Hepatocyte (in vitro differentiated cells): ENCODE measurements around the gene ARF3. TPM values are rescaled to one million over a fixed set of nuclear protein-coding genes. Genes with fewer than 3 reads are reported as not detected.
"Not testable (repeated sequence)": the region's sequence is repeated elsewhere in the genome, so short reads cannot be mapped to it uniquely, and the experiment has no call there.

Experiments
- DNase-seq: peaks from one replicate; pipeline ENCODE4 v3.0.0-alpha.2; 2016; ENCODE audit warnings: low spot score
- H2AFZ ChIP-seq: fragments of 200-600 bp; sonication (generic); 2 replicates; pipeline ENCODE4 v1.6.0; 2016; ENCODE audit warnings: antibody characterized with exemption, mild to moderate bottlenecking
- H3K27ac ChIP-seq: fragments of 200-600 bp; sonication (generic); 2 replicates; pipeline ENCODE4 v1.5.1; 2016; ENCODE audit warnings: mild to moderate bottlenecking
- H3K27me3 ChIP-seq: fragments of 200-600 bp; sonication (generic); 2 replicates; pipeline ENCODE4 v1.6.1; 2016
- H3K36me3 ChIP-seq: fragments of 200-600 bp; sonication (generic); replicated peaks from 2 replicates; pipeline ENCODE4 v1.5.1; 2016; ENCODE audit warnings: low read depth; ENCODE audit not compliant: insufficient read depth
- H3K4me1 ChIP-seq: fragments of 200-600 bp; sonication (generic); 2 replicates; pipeline ENCODE4 v1.5.1; 2016; ENCODE audit warnings: mild to moderate bottlenecking, moderate library complexity; ENCODE audit not compliant: insufficient read depth
- H3K4me2 ChIP-seq: fragments of 200-600 bp; sonication (generic); 2 replicates; pipeline ENCODE4 v1.6.0; 2016
- H3K4me3 ChIP-seq: fragments of 200-600 bp; sonication (generic); 2 replicates; pipeline ENCODE4 v1.5.1; 2016; ENCODE audit warnings: mild to moderate bottlenecking
- H3K79me2 ChIP-seq: fragments of 200-600 bp; sonication (generic); 2 replicates; pipeline ENCODE4 v1.6.0; 2017; ENCODE audit warnings: mild to moderate bottlenecking
- H3K9me2 ChIP-seq: fragments of 200-600 bp; sonication (generic); replicated peaks from 2 replicates; pipeline ENCODE4 v1.6.0; 2017; ENCODE audit warnings: mild to moderate bottlenecking; ENCODE audit not compliant: insufficient read depth
- H3K9me3 ChIP-seq: fragments of 200-600 bp; sonication (generic); 2 replicates; pipeline ENCODE4 v1.5.1; 2016; ENCODE audit warnings: low read depth, mild to moderate bottlenecking
- H4K20me1 ChIP-seq: fragments of 200-600 bp; sonication (generic); 2 replicates; pipeline ENCODE4 v1.6.0; 2016; ENCODE audit warnings: mild to moderate bottlenecking; ENCODE audit not compliant: insufficient read depth, poor library complexity, severe bottlenecking
- EZH2 ChIP-seq: fragments of 200-600 bp; sonication (generic); IDR thresholded peaks from 2 replicates; pipeline ENCODE4 v1.6.1; 2016; ENCODE audit warnings: antibody characterized with exemption, mild to moderate bottlenecking, borderline replicate concordance
- EZH2phosphoT487 ChIP-seq: fragments of 200-600 bp; sonication (generic); IDR thresholded peaks from one replicate; pipeline ENCODE4 v1.6.1; 2018; ENCODE audit warnings: antibody characterized with exemption, mild to moderate bottlenecking, low read depth, moderate library complexity; ENCODE audit not compliant: unreplicated experiment, severe bottlenecking
- WGBS: methylation state at CpG from one replicate; pipeline ENCODE4 v1.1.6; 2016; ENCODE audit warnings: low lambda C conversion rate; ENCODE audit errors: missing lambda C conversion rate; 5-methylcytosine and 5-hydroxymethylcytosine counted together
- polyA plus RNA-seq: library from polyadenylated mRNA; unstranded; fragments of >200 nt; fragmentation: Nextera tagmentation; extraction: Ambion mirVana; gene quantifications from 2 replicates; pipeline ENCODE4 v1.2.1, GENCODE V29; 2016
- total RNA-seq: library from RNA; depleted of rRNA; stranded (reverse); fragments of >200 nt; gene quantifications from 2 replicates; pipeline ENCODE4 v1.2.3, GENCODE V29; 2014
- TF ChIP-seq, protein P1 (sequence below): fragments of 200-600 bp; sonication (generic); IDR thresholded peaks from 2 replicates; pipeline ENCODE4 v1.5.1; 2016; ENCODE audit warnings: antibody characterized with exemption, mild to moderate bottlenecking; ENCODE audit not compliant: poor library complexity

ARF3 gene
- total and polyA plus RNA-seq, 2 experiments from 2014 or later = 57.6 to 71.3 TPM

DNA sequence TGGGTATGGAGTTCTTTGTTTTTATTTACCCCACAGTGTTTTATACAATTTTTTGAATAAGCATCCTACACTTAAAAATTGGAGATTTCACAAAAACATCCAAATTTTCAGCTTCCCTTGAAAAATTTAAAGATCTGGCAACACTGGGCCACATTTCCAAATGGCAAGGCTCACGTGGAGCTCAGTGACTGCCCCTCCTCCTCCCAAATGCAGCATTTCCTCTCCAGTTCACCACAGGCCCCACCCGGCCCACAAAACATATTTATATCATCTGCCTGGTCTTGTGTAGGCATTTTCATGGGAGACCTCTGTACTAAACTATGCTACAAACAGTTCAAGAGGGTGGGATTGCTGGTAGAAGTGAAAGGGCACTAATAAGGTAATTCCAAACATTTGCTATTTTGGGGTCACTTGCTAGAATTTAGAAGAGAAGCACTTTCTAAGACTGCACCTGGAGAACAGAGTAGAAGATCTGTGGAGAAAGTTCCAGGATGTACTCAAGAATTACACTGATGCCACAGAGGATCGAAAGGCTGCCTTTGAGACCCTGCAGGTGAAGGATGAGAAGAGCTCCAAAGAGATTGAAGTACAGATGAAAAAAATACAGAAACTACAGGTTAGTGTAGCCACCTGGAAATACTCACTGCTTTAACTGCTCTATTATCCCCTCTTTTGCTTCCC is 39.3 kb downstream of the ARF3 start:
- Histone ChIP-seq H2AFZ (no peak overlapping the region), H3K9me3 (no peaks in the 10 kb centered on the region), H3K4me3 (no peak overlapping the region), H3K27ac (no peak overlapping the region), H3K27me3 (no peaks in the 10 kb centered on the region), H3K79me2 (no peaks in the 10 kb centered on the region), H4K20me1 (no peaks in the 10 kb centered on the region), H3K4me1 (no peaks in the 10 kb centered on the region), H3K4me2 (no peak overlapping the region), H3K36me3 (no peaks in the 10 kb centered on the region), H3K9me2 (no peaks in the 10 kb centered on the region)
- 80% methylated on average over 3 of the region's 3 CpGs for WGBS
- DNase-seq = no peak
- TF ChIP-seq, protein P1, sequence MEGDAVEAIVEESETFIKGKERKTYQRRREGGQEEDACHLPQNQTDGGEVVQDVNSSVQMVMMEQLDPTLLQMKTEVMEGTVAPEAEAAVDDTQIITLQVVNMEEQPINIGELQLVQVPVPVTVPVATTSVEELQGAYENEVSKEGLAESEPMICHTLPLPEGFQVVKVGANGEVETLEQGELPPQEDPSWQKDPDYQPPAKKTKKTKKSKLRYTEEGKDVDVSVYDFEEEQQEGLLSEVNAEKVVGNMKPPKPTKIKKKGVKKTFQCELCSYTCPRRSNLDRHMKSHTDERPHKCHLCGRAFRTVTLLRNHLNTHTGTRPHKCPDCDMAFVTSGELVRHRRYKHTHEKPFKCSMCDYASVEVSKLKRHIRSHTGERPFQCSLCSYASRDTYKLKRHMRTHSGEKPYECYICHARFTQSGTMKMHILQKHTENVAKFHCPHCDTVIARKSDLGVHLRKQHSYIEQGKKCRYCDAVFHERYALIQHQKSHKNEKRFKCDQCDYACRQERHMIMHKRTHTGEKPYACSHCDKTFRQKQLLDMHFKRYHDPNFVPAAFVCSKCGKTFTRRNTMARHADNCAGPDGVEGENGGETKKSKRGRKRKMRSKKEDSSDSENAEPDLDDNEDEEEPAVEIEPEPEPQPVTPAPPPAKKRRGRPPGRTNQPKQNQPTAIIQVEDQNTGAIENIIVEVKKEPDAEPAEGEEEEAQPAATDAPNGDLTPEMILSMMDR = no peak
- TF ChIP-seq EZH2 (no peak), EZH2phosphoT487 (no peak)

DNA sequence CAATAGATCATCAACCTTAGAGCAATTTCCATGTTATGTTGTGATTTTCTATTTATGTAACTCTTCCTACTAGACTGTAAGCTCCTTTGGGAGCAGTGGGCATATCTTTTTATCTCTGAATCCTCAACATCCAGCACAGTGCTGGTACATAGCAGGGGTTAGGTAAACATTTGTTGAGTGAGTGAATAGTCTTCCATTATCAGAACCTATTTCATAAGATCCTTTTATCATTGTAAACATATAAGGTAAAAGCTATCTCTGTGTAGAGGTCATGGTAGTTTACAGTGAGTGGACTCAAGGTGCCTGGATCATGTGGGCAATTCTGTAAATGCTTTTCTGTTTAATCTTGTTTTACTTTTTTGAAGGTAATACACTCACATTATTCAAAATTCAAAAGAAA is 47.1 kb downstream of the ARF3 start:
- no peaks in the 10 kb centered on the region for H3K9me2 ChIP-seq
- H3K4me2 ChIP-seq = no peak overlapping the region
- TF ChIP-seq EZH2 = no peak
- no peaks in the 10 kb centered on the region for H4K20me1 ChIP-seq
- no peak overlapping the region for H2AFZ ChIP-seq
- H3K9me3 ChIP-seq = no peaks in the 10 kb centered on the region
- H3K36me3 ChIP-seq = no peaks in the 10 kb centered on the region
- H3K27me3 ChIP-seq = no peaks in the 10 kb centered on the region
- no peaks in the 10 kb centered on the region for H3K79me2 ChIP-seq
- no peak overlapping the region for H3K27ac ChIP-seq
- DNase-seq = no peak
- H3K4me1 ChIP-seq = peaks cover 9% of the 10 kb centered on the region
- no peak overlapping the region for H3K4me3 ChIP-seq

DNA sequence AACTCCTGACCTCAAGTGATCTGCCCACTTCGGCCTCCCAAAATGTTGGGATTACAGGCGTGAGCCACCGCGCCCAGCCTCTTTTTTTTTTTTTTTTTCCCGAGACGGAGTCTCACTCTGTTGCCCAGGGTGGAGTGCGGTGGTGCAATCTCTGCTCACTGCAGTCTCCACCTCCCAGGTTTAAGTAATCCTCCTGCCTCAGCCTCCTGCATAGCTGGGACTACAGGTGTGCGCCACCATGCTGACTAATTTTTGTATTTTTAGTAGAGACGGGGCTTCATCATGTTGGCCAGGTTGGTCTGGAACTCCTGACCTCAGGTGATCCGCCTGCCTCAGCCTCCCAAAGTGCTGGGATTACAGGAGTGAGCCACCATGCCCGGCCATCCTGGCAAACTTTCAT is 47.6 kb downstream of the ARF3 start:
- H3K27me3 ChIP-seq, H4K20me1 ChIP-seq, H3K4me2 ChIP-seq, H3K79me2 ChIP-seq, H3K27ac ChIP-seq, H3K4me1 ChIP-seq, DNase-seq, H2AFZ ChIP-seq, H3K36me3 ChIP-seq, H3K4me3 ChIP-seq, H3K9me3 ChIP-seq, H3K9me2 ChIP-seq: not testable (repeated sequence)
- WGBS = 84% methylated on average over 6 of the region's 11 CpGs

DNA sequence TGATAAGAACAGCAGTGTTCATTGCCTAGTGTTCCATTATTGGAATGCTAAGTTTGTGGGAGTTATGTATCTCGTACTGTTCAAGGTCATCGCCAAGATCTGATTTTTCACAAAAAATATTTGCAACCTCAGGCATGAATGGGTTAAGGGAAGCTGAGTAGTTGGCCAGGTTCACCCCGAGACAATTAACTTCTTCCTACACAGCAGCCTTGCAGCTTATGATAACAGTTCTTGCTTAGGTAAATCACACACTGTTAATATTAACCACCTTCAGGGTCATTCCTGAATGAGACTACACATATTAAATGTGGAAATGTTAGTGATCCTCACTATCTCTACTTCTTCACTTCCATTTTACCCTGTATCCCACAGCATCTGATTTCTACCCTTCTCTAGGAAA is 50.0 kb downstream of the ARF3 start:
- H3K4me3 ChIP-seq = no peak overlapping the region
- H4K20me1 ChIP-seq = no peaks in the 10 kb centered on the region
- H2AFZ ChIP-seq = no peak overlapping the region
- H3K36me3 ChIP-seq = no peaks in the 10 kb centered on the region
- DNase-seq = peak; percentile 33
- H3K79me2 ChIP-seq = no peaks in the 10 kb centered on the region
- H3K27me3 ChIP-seq = no peaks in the 10 kb centered on the region
- TF ChIP-seq, protein P1 = no peak
- TF ChIP-seq EZH2phosphoT487 (no peak), EZH2 (no peak)
- no peaks in the 10 kb centered on the region for H3K9me2 ChIP-seq
- no peaks in the 10 kb centered on the region for H3K9me3 ChIP-seq
- H3K4me2 ChIP-seq = peak overlapping the region; percentile 62
- H3K27ac ChIP-seq = peak overlapping the region; percentile 60
- WGBS = 58% methylated on average over 3 of the region's 3 CpGs
- H3K4me1 ChIP-seq = peaks cover 9% of the 10 kb centered on the region
